ENCODE results near the gene CLTC.

Gene CLTC

DNA sequence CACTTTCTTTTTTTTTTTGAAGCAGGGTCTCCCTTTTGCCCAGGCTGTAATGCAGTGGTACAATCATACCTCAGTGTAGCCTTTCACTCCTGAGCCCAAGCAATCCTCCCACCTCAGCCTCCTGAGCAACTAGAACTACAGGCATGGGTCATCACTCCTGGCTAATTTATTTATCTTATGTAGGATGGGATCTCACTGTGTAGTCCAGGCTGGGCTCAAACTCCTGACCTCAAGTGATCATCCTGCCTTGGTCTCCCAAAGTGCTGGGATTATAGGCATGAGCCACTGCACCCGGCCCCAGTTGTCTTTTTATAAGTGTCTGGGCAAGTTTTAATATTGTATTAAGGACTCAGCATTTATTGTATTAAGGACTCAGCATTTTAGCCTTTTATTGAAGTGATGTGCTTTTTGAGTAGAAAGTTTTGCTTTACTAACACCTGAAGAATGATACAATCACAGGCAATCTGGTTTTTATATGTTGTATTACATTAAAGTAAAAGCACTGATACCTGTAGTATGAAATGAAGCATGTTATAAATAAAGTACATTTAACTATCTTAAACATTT, 110.7 kb downstream of the CLTC start:
- DNase-seq, result no peak

DNA sequence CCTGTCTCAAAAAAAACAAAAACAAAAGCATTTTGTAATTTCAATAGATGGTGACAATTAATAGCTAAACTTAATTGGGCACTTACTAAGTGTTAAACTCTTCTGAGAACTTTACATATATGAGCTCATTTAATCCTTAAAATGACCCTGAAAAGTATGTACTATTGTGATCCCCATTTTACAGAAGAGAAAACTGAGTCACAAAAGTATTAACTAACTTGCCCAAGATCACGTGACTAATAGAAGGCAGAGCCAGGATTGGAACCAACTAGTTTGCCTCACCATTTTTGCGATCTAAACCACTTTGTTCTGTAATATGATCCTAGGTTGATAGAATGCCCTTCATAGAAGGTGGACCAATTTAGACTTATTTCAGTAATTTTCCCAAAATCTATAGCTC, 114.0 kb downstream of the CLTC start:
- no peak for DNase-seq

DNA sequence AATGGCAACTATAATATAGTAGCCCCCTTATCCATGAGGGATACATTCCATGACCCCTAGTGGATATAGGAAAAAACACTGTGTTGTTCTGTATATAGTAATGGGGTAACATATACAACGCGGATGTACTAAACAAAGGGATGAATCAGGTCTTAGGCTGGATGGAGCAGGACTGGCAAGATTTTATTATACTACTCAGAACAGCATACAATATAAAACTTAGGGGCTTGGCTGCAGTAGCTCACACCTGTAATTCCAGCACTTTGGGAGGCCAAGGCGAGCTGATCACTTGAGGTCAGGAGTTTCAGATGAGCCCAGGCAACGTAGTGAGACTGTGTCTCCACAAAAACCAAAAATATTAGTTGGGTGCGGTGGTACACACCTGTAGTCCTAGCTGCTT, 114.5 kb downstream of the CLTC start:
- DNase-seq, result no peak

DNA sequence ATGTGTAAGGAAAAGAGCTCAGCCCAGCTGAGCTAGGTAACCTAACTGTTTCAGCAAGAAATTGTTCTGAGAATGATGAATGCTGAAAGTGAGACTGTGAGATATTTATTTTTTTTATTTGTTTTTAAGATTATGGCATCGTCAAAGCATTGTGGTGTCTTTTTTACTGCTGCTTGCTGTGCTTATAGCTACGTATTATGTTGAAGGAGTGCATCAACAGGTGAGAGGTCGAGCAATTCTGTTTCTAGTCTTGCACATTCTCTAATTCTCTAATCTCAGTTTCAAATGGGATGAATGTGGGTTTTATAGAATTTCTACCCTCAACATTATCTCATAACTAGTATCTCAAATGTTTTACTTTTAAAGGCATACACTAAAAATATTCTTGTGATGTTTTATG, 117.6 kb downstream of the CLTC start:
- no peak for DNase-seq

DNA sequence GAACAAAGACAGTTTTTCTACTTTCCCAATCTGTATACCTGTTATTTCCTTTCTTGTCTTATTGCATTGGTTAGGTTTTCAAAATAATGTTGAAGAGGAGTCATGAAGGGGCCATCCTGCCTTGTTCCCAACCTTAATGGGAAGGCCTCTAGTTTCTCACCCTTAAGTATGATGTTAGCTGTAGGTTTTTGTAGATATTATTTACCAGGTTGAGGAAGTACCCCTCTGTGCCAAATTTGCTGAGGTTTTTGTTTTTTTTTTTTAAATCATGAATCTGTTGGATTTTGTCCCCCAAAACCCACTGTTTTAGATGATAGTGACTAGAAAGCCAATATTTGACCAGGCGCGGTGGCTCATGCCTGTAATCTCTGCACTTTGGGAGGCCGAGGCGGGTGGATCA, 124.1 kb downstream of the CLTC start:
- DNase-seq, result no peak

DNA sequence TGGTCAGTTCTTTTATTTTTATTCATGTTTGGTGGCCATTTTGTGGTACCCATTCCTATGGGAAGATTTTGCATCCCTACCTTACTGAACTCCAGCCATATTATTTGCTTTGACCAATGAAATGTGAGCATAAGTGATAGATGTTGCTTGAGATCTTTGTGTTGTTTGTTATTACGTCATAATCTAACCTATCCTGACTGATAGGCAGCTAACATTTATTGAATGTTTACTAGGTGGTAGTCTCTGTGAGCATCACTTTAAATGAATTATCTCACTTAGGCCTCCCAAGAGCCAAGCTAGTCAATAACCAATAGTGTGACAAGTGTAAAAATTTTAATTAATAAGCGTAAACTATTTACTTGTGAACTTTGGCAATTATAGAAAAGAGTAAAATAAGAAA, 125.3 kb downstream of the CLTC start:
- DNase-seq, result no peak
